Astrocyte of the cerebellum (primary cell): Measurements from ENCODE around the gene SEL1L2.

Source experiments
- DNase-seq: peaks from one replicate; pipeline ENCODE4 v3.0.0-alpha.2; 2011; ENCODE audit warnings: low read depth
- H3K4me3 ChIP-seq: 2 replicates; pipeline ENCODE4 v1.5.1; 2011; ENCODE audit warnings: mild to moderate bottlenecking, low read depth, low read length, moderate library complexity
- in situ Hi-C: cut with HindIII; loops from 2 replicates; pipeline ENCODE4 v1.10.0; 2017; ENCODE audit warnings: low sequenced_read_pairs
- TF ChIP-seq, protein P1 (sequence below): IDR thresholded peaks from 2 replicates; pipeline ENCODE4 v1.5.1; 2012; ENCODE audit warnings: low read length, low read depth, moderate library complexity, mild to moderate bottlenecking; ENCODE audit errors: missing control alignments

Gene SEL1L2

GRCh38 chr20:13839421-13840092 lies 150.9 kb downstream of the SEL1L2 start:
- TF ChIP-seq, protein P1, sequence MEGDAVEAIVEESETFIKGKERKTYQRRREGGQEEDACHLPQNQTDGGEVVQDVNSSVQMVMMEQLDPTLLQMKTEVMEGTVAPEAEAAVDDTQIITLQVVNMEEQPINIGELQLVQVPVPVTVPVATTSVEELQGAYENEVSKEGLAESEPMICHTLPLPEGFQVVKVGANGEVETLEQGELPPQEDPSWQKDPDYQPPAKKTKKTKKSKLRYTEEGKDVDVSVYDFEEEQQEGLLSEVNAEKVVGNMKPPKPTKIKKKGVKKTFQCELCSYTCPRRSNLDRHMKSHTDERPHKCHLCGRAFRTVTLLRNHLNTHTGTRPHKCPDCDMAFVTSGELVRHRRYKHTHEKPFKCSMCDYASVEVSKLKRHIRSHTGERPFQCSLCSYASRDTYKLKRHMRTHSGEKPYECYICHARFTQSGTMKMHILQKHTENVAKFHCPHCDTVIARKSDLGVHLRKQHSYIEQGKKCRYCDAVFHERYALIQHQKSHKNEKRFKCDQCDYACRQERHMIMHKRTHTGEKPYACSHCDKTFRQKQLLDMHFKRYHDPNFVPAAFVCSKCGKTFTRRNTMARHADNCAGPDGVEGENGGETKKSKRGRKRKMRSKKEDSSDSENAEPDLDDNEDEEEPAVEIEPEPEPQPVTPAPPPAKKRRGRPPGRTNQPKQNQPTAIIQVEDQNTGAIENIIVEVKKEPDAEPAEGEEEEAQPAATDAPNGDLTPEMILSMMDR = no peak
- in situ Hi-C loops = no loop called here
- DNase-seq = peak; percentile 22
- no peak overlapping the region for H3K4me3 ChIP-seq

GRCh38 chr20:13838664-13839063 lies 151.8 kb downstream of the SEL1L2 start:
- H3K4me3 ChIP-seq = no peak overlapping the region
- in situ Hi-C loops = no loop called here
- no peak for DNase-seq
- TF ChIP-seq, protein P1 = no peak

GRCh38 chr20:13831476-13831875 lies 158.9 kb downstream of the SEL1L2 start:
- H3K4me3 ChIP-seq = no peak overlapping the region
- in situ Hi-C loops = no loop called here
- DNase-seq = no peak
- TF ChIP-seq, protein P1 = no peak

GRCh38 chr20:13825465-13825864 lies 164.9 kb downstream of the SEL1L2 start:
- in situ Hi-C loops = no loop called here
- no peak overlapping the region for H3K4me3 ChIP-seq
- DNase-seq = no peak
- TF ChIP-seq, protein P1 = no peak

DNA sequence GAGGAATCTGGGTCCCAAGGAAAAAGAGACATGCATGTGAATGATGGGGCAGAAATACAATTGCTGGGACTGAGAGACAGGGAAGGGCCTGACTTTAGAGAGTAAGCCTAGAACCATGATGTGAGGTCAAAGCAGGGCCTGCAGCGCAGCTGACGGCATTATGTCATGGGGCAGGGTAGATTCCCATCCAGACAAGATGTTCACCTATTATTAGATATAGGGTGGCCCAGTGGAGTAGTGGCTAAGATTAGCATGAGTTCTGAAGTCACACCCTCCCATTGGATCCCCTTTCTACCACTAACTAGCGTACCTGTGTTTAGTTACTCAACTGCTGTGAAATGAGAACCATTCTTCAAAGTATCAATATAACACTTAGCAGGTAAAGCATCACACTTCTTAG lies 166.0 kb downstream of the SEL1L2 start:
- in situ Hi-C loops = loop anchor here (25.0 kb wide), 1 partner anchor 238 kb away; no protein-coding TSS in a partner anchor
- DNase-seq = no peak
- TF ChIP-seq, protein P1 = no peak
- no peak overlapping the region for H3K4me3 ChIP-seq

DNA sequence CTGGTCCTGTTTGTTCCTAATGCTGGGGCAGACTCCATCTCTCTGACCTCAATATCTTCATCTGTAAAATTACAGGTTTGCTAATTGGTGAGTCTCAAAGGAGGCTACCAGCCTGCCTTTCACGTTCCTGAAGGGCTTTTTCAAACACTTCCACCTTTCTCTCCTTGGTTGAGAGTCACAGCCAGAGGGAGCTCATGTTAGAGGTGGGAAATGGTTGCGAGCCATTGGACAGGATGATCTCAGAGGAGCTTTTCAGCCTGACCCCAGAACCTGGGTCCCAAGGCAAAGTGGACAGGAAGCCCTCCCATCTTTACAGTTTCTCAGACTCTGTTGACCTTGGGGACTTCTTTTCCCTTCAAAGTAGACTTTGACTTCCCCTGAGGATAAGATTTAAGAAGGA lies 168.0 kb downstream of the SEL1L2 start:
- H3K4me3 ChIP-seq = no peak overlapping the region
- in situ Hi-C loops = loop anchor here (25.0 kb wide), 1 partner anchor 240 kb away; no protein-coding TSS in a partner anchor
- TF ChIP-seq, protein P1 = no peak
- no peak for DNase-seq
